Panc1 (cell line): ENCODE results near the gene RNF212.

Experiments used
- POLR2AphosphoS5 ChIP-seq: IDR thresholded peaks from 2 replicates; pipeline ENCODE4 v1.6.1; 2012; ENCODE audit warnings: mild to moderate bottlenecking, low read depth, low read length, moderate library complexity
- SIN3A ChIP-seq: IDR thresholded peaks from 2 replicates; pipeline ENCODE4 v1.6.1; 2012; ENCODE audit warnings: low read depth, mild to moderate bottlenecking, low read length, moderate library complexity, borderline replicate concordance; ENCODE audit not compliant: insufficient read depth

GRCh38 chr4:1075809-1076699 is 37.3 kb downstream of the RNF212 start:
- TF ChIP-seq SIN3A, result no peak
- TF ChIP-seq POLR2AphosphoS5, result no peak
